OCI-LY7 (cell line): Measurements from ENCODE around the gene GYPB.
"Not testable (repeated sequence)": the region's sequence is repeated elsewhere in the genome, so short reads cannot be mapped to it uniquely, and the experiment has no call there.

Source experiments
- EZH2phosphoT487 ChIP-seq: fragments of 200-600 bp; sonication (generic); IDR thresholded peaks from 2 replicates; pipeline ENCODE4 v1.6.1; 2018; ENCODE audit warnings: low read depth, borderline replicate concordance, mild to moderate bottlenecking, mixed run types, antibody characterized with exemption, low read length, moderate library complexity, mixed read lengths
- TF ChIP-seq, protein P1 (sequence below): fragments of 200-600 bp; sonication (generic); conservative IDR thresholded peaks from 2 replicates; pipeline ENCODE4 v1.5.1; 2014; ENCODE audit warnings: mild to moderate bottlenecking, antibody characterized with exemption, low read length, moderate library complexity, mixed read lengths

DNA sequence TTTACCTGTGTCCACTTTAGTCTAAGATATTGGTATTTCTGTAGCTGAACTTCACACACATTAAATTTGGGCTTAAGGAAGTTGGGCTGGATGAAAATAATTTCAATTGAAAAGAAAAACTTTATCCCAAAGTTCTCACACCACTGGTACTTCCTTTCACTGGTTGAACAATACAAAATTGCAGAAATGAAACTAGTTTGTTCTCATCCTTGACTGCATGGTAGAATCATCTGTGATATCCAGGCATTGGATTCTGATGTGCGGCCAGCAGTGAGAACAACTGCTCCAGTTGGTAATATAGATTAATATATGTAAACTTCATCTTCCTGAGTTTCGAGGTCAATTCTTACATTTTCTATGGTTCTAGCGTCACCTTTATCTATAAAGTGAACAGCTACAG lies 10.6 kb downstream of the GYPB start:
- TF ChIP-seq, protein P1, sequence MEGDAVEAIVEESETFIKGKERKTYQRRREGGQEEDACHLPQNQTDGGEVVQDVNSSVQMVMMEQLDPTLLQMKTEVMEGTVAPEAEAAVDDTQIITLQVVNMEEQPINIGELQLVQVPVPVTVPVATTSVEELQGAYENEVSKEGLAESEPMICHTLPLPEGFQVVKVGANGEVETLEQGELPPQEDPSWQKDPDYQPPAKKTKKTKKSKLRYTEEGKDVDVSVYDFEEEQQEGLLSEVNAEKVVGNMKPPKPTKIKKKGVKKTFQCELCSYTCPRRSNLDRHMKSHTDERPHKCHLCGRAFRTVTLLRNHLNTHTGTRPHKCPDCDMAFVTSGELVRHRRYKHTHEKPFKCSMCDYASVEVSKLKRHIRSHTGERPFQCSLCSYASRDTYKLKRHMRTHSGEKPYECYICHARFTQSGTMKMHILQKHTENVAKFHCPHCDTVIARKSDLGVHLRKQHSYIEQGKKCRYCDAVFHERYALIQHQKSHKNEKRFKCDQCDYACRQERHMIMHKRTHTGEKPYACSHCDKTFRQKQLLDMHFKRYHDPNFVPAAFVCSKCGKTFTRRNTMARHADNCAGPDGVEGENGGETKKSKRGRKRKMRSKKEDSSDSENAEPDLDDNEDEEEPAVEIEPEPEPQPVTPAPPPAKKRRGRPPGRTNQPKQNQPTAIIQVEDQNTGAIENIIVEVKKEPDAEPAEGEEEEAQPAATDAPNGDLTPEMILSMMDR, result not testable (repeated sequence)
- not testable (repeated sequence) for TF ChIP-seq EZH2phosphoT487
